HepG2 (cell line): ENCODE data around the gene GDF2. TPM values are rescaled to one million over a fixed set of nuclear protein-coding genes. Genes with fewer than 3 reads are reported as not detected.

Source experiments
- ATAC-seq: fragments of 200-7000 bp; cut with Tn5 transposase; 3 replicates; pipeline ENCODE4 v1.9.1; 2020; ENCODE audit warnings: mild to moderate bottlenecking, moderate library complexity
- BruUV-seq: library from RNA; stranded (reverse); fragments of 400-500 nt; replicated peaks from 2 replicates; lab custom pipeline; 2021; lab: Mats Ljungman, UMichigan
- CTCF ChIA-PET: fragments of 300-600 bp; formaldehyde crosslinking; extraction: SDS; loops from one replicate; lab custom pipeline; 2021; ENCODE audit warnings: low total read pairs, inconsistent platforms, low intra/inter-chr PET ratio; lab: Yijun Ruan, JAX
- POLR2A ChIA-PET: fragments of 350-600 bp; sonication (Branson Sonifier 250); formaldehyde crosslinking; loops from one replicate; lab custom pipeline; 2020; ENCODE audit warnings: antibody characterized with exemption, inconsistent platforms; lab: Yijun Ruan, JAX
- DNase-seq: peaks from one replicate; pipeline ENCODE4 v3.0.0-alpha.2; 2015; ENCODE audit warnings: low spot score
- FAIRE-seq: peaks from 3 replicates; lab custom pipeline; 2011; peaks lifted over from hg19 to GRCh38; lab: Jason Lieb, UNC
- H2AFZ ChIP-seq: one replicate; pipeline ENCODE4 v1.6.1; 2011; ENCODE audit warnings: low read length, inconsistent platforms
- H3K27ac ChIP-seq: fragments of 300-600 bp; 3 replicates; pipeline ENCODE4 v1.8.0; 2011; ENCODE audit warnings: mixed run types, mild to moderate bottlenecking, mixed read lengths, low read length, inconsistent platforms; ENCODE audit not compliant: insufficient read depth; ENCODE audit errors: extremely low read length
- H3K27me3 ChIP-seq, 2 experiments: fragments of 200-600 bp in 1 of 2; 2 replicates in 1 of 2; 3 replicates in 1 of 2; pipeline versions ENCODE4 v1.6.0 to v1.8.0; 2011; ENCODE audit warnings: low read length in 2 of 2, mild to moderate bottlenecking in 2 of 2, moderate library complexity in 2 of 2, inconsistent platforms in 1 of 2; ENCODE audit not compliant: insufficient read depth in 2 of 2, control insufficient read depth in 1 of 2
- H3K36me3 ChIP-seq, 2 experiments: fragments of 200-600 bp in 1 of 2; replicated peaks in 1 of 2; 2 replicates in 1 of 2; 3 replicates in 1 of 2; pipeline versions ENCODE4 v1.5.1 to v1.8.0; 2011; ENCODE audit warnings: low read length in 2 of 2, inconsistent platforms in 1 of 2; ENCODE audit not compliant: insufficient read depth in 2 of 2, control insufficient read depth in 1 of 2
- H3K4me1 ChIP-seq: 2 replicates; pipeline ENCODE4 v1.5.1; 2012; ENCODE audit warnings: low read length, inconsistent platforms; ENCODE audit not compliant: insufficient read depth
- H3K4me2 ChIP-seq: 2 replicates; pipeline ENCODE4 v1.6.0; 2011; ENCODE audit warnings: low read depth, low read length, inconsistent platforms
- H3K4me3 ChIP-seq, 3 experiments: fragments of 200-600 bp in 1 of 3; sonication (generic), shearing (Covaris generic) in 1 of 3; replicated peaks in 1 of 3; 2 replicates each; pipeline ENCODE4 v1.5.1; 2011 to 2016; ENCODE audit warnings: low read length in 3 of 3, inconsistent platforms in 2 of 3, low read depth in 2 of 3, mild to moderate bottlenecking in 2 of 3, control low read depth in 1 of 3, mixed read lengths in 1 of 3; ENCODE audit not compliant: insufficient read depth in 1 of 3
- H3K79me2 ChIP-seq: one replicate; pipeline ENCODE4 v1.6.1; 2011; ENCODE audit warnings: low read length, inconsistent platforms; ENCODE audit not compliant: insufficient read depth
- H3K9ac ChIP-seq: 2 replicates; pipeline ENCODE4 v1.6.0; 2011; ENCODE audit warnings: mild to moderate bottlenecking, low read depth, low read length, inconsistent platforms; ENCODE audit not compliant: insufficient read depth
- H3K9me3 ChIP-seq: 2 replicates; pipeline ENCODE4 v1.5.1; 2012; ENCODE audit warnings: mild to moderate bottlenecking, low read length
- H4K20me1 ChIP-seq: 2 replicates; pipeline ENCODE4 v1.6.0; 2011; ENCODE audit warnings: inconsistent platforms, mild to moderate bottlenecking, low read length, moderate library complexity; ENCODE audit not compliant: insufficient read depth
- MBNL3 ChIP-seq: fragments of 250-450 bp; sonication (Bioruptor Pico); conservative IDR thresholded peaks from 2 replicates; pipeline ENCODE4 v1.8.0; 2022; ENCODE audit warnings: mild to moderate bottlenecking, inconsistent platforms
- NCOA5 ChIP-seq: sonication (generic); formaldehyde crosslinking; IDR thresholded peaks from 2 replicates; pipeline ENCODE4 v1.4.0; 2020; ENCODE audit warnings: missing genetic modification reagents
- NFE2L1 ChIP-seq: sonication (generic); formaldehyde crosslinking; IDR thresholded peaks from 2 replicates; pipeline ENCODE4 v1.4.0; 2020; ENCODE audit warnings: missing genetic modification reagents, mild to moderate bottlenecking, borderline replicate concordance
- PLRG1 ChIP-seq: fragments of 450-650 bp; conservative IDR thresholded peaks from 2 replicates; pipeline ENCODE4 v1.6.1; 2016
- POLR2AphosphoS2 ChIP-seq: IDR thresholded peaks from 2 replicates; pipeline ENCODE4 v1.6.1; 2011; ENCODE audit warnings: low read depth, low read length, improper control_type of control experiment
- PTBP1 ChIP-seq: fragments of 200-400 bp; formaldehyde crosslinking; IDR thresholded peaks from 2 replicates; pipeline ENCODE4 v1.6.1; 2018; ENCODE audit warnings: low read length, low read depth; ENCODE audit not compliant: poor library complexity, severe bottlenecking
- SP2 ChIP-seq: sonication (generic); formaldehyde crosslinking; IDR thresholded peaks from 2 replicates; pipeline ENCODE4 v1.5.1; 2020; ENCODE audit warnings: mild to moderate bottlenecking, missing genetic modification reagents
- TCF12 ChIP-seq, 2 experiments: fragments of 450-650 bp in 1 of 2; sonication (generic) in 1 of 2; formaldehyde crosslinking in 1 of 2; IDR thresholded peaks; 2 replicates each; pipeline versions ENCODE4 v1.6.1 to v1.8.0; 2017 to 2022; ENCODE audit warnings: antibody characterized with exemption in 1 of 2, mild to moderate bottlenecking in 1 of 2, missing genetic modification reagents in 1 of 2, moderate library complexity in 1 of 2
- ZBTB1 ChIP-seq: sonication (generic); formaldehyde crosslinking; IDR thresholded peaks from 2 replicates; pipeline ENCODE4 v1.4.0; 2020; ENCODE audit warnings: missing genetic modification reagents, borderline replicate concordance
- ZNF614 ChIP-seq: IDR thresholded peaks from 2 replicates; pipeline ENCODE4 v1.6.1; 2018; ENCODE audit warnings: missing biosample characterization, missing genetic modification reagents, inconsistent platforms, borderline replicate concordance
- ZNF850 ChIP-seq: sonication (generic); formaldehyde crosslinking; conservative IDR thresholded peaks from 2 replicates; pipeline ENCODE4 v1.9.0; 2021; ENCODE audit warnings: mild to moderate bottlenecking, missing genetic modification reagents
- WGBS: methylation state at CpG from one replicate; pipeline ENCODE4 v1.1.6; 2017; ENCODE audit warnings: low lambda C conversion rate; 5-methylcytosine and 5-hydroxymethylcytosine counted together
- in situ Hi-C: cut with HindIII; loops from 2 replicates; pipeline ENCODE4 v1.10.0; 2017; ENCODE audit warnings: low pct_unique_long_range_greater_than_20kb; ENCODE audit not compliant: extremely low pct_ligation_motif_present
- intact Hi-C: fragments of 100-400 bp; cut with micrococcal nuclease; formaldehyde crosslinking; loops from one replicate; pipeline ENCODE4 v1.10.0; 2022; ENCODE audit not compliant: unreplicated experiment
- polyA plus RNA-seq, 8 experiments: library from polyadenylated mRNA; depleted of rRNA in 3 of 8; stranded (reverse) in 7 of 8; unstranded in 1 of 8; fragments of >200 nt; fragmentation: Illumina TruSeq in 4 of 8; extraction: Trizol in 4 of 8; gene quantifications; 2 replicates each; pipeline versions ENCODE4 v1.2.1 to v1.2.3, GENCODE V29; 2011 to 2016; ENCODE audit warnings: low read depth in 4 of 8, missing spikeins in 1 of 8, mixed read lengths in 1 of 8; ENCODE audit not compliant: insufficient read depth in 1 of 8
- total RNA-seq, 5 experiments: library from RNA; depleted of rRNA; stranded (reverse); fragments of >200 nt; fragmentation: Illumina TruSeq; extraction: Trizol; gene quantifications; 2 replicates each; pipeline ENCODE4 v1.2.3, GENCODE V29; 2016; ENCODE audit warnings: low read depth in 1 of 5
- TF ChIP-seq, protein P1 (sequence below): sonication (generic); formaldehyde crosslinking; conservative IDR thresholded peaks from 2 replicates; pipeline ENCODE4 v1.4.0; 2020; ENCODE audit warnings: mild to moderate bottlenecking, missing genetic modification reagents, moderate library complexity
- TF ChIP-seq, protein P2 (sequence below): sonication (generic); formaldehyde crosslinking; IDR thresholded peaks from 2 replicates; pipeline ENCODE4; 2020; ENCODE audit warnings: missing genetic modification reagents, mild to moderate bottlenecking, borderline replicate concordance
- TF ChIP-seq, protein P3 (sequence below): sonication (generic); formaldehyde crosslinking; IDR thresholded peaks from 2 replicates; pipeline ENCODE4 v1.8.0; 2022; ENCODE audit warnings: missing genetic modification reagents, mild to moderate bottlenecking, moderate library complexity, borderline replicate concordance
- TF ChIP-seq, protein P4 (sequence below): sonication (generic); formaldehyde crosslinking; IDR thresholded peaks from 2 replicates; pipeline ENCODE4 v1.4.0; 2020; ENCODE audit warnings: mild to moderate bottlenecking, low read depth, missing genetic modification reagents

Gene GDF2
- total and polyA plus RNA-seq, 2 of the 13 experiments (the other 11 are each of a cell fraction or from before 2014, with no cell fraction given) = not detected

DNA sequence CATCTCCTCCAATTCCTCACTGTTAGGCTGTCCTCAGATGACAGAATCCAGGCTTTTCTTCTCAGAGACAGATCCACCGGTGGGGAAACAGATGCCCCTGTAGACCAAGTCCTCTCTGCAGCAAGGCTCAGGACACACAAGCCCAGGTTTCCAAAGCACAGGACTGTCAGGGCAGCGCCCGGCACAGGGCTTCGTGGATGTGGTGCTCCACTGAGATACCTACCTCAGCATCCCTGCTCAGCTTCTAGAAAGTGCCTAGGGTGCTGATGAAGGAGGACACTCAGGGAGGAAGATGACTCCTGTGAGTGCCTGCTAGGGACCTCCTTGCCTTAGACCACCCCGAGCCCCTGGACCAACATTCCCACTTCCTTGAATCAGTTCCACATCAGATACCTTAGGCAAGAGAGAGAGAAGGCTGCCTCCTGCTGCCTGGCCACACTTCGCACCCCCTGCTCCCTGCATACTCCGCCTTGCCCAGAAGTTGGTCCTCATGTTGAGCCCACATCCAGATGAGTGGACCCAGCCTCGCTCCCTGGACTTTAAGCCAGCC lies 17.0 kb downstream of the GDF2 start:
- peaks cover 0 to 10% of the 10 kb centered on the region in 2 experiments; a peak in 1 of 5 replicates for H3K27me3 ChIP-seq
- no peaks in the 10 kb centered on the region for H3K9me3 ChIP-seq
- no peak overlapping the region for H3K4me2 ChIP-seq
- no peak overlapping the region for H3K4me3 ChIP-seq
- H2AFZ ChIP-seq = no peak overlapping the region
- H3K4me1 ChIP-seq = no peaks in the 10 kb centered on the region
- H3K9ac ChIP-seq = no peak overlapping the region
- no peak for FAIRE-seq
- CTCF ChIA-PET = interaction anchor here (2.3 kb wide), 1 partner anchor 292 kb away, joined by 9 read pairs; no protein-coding TSS in a partner anchor
- no TSS peak for BruUV-seq
- no peak for DNase-seq
- H4K20me1 ChIP-seq = no peaks in the 10 kb centered on the region
- intact Hi-C loops = no loop called here
- POLR2A ChIA-PET = no interaction called here
- no peaks in the 10 kb centered on the region for H3K36me3 ChIP-seq
- H3K79me2 ChIP-seq = no peaks in the 10 kb centered on the region
- WGBS = 24% methylated on average over 8 of the region's 8 CpGs
- no peak overlapping the region for H3K27ac ChIP-seq
- in situ Hi-C loops = no loop called here
- ATAC-seq = peak; percentile 28; the same call in 1 of the 3 replicates
- no peak for TF ChIP-seq NCOA5 (CRISPR knock-in tag)
- no peak for TF ChIP-seq POLR2AphosphoS2
- TF ChIP-seq ZBTB1 (CRISPR knock-in tag) = no peak
- no peak for TF ChIP-seq ZNF850 (CRISPR knock-in tag)
- TF ChIP-seq, protein P1, sequence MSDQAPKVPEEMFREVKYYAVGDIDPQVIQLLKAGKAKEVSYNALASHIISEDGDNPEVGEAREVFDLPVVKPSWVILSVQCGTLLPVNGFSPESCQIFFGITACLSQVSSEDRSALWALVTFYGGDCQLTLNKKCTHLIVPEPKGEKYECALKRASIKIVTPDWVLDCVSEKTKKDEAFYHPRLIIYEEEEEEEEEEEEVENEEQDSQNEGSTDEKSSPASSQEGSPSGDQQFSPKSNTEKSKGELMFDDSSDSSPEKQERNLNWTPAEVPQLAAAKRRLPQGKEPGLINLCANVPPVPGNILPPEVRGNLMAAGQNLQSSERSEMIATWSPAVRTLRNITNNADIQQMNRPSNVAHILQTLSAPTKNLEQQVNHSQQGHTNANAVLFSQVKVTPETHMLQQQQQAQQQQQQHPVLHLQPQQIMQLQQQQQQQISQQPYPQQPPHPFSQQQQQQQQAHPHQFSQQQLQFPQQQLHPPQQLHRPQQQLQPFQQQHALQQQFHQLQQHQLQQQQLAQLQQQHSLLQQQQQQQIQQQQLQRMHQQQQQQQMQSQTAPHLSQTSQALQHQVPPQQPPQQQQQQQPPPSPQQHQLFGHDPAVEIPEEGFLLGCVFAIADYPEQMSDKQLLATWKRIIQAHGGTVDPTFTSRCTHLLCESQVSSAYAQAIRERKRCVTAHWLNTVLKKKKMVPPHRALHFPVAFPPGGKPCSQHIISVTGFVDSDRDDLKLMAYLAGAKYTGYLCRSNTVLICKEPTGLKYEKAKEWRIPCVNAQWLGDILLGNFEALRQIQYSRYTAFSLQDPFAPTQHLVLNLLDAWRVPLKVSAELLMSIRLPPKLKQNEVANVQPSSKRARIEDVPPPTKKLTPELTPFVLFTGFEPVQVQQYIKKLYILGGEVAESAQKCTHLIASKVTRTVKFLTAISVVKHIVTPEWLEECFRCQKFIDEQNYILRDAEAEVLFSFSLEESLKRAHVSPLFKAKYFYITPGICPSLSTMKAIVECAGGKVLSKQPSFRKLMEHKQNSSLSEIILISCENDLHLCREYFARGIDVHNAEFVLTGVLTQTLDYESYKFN (CRISPR knock-in tag) = no peak
- TF ChIP-seq ZNF614 = no peak
- TF ChIP-seq PTBP1 = no peak
- TF ChIP-seq, protein P2, sequence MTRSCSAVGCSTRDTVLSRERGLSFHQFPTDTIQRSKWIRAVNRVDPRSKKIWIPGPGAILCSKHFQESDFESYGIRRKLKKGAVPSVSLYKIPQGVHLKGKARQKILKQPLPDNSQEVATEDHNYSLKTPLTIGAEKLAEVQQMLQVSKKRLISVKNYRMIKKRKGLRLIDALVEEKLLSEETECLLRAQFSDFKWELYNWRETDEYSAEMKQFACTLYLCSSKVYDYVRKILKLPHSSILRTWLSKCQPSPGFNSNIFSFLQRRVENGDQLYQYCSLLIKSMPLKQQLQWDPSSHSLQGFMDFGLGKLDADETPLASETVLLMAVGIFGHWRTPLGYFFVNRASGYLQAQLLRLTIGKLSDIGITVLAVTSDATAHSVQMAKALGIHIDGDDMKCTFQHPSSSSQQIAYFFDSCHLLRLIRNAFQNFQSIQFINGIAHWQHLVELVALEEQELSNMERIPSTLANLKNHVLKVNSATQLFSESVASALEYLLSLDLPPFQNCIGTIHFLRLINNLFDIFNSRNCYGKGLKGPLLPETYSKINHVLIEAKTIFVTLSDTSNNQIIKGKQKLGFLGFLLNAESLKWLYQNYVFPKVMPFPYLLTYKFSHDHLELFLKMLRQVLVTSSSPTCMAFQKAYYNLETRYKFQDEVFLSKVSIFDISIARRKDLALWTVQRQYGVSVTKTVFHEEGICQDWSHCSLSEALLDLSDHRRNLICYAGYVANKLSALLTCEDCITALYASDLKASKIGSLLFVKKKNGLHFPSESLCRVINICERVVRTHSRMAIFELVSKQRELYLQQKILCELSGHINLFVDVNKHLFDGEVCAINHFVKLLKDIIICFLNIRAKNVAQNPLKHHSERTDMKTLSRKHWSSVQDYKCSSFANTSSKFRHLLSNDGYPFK (CRISPR knock-in tag) = no peak
- no peak for TF ChIP-seq PLRG1
- TF ChIP-seq, protein P3, sequence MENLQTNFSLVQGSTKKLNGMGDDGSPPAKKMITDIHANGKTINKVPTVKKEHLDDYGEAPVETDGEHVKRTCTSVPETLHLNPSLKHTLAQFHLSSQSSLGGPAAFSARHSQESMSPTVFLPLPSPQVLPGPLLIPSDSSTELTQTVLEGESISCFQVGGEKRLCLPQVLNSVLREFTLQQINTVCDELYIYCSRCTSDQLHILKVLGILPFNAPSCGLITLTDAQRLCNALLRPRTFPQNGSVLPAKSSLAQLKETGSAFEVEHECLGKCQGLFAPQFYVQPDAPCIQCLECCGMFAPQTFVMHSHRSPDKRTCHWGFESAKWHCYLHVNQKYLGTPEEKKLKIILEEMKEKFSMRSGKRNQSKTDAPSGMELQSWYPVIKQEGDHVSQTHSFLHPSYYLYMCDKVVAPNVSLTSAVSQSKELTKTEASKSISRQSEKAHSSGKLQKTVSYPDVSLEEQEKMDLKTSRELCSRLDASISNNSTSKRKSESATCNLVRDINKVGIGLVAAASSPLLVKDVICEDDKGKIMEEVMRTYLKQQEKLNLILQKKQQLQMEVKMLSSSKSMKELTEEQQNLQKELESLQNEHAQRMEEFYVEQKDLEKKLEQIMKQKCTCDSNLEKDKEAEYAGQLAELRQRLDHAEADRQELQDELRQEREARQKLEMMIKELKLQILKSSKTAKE (CRISPR knock-in tag) = no peak
- TF ChIP-seq MBNL3 (CRISPR knock-in tag) = no peak
- TF ChIP-seq TCF12 (IDR thresholded peaks at IDR 0.05) = no peak
- no peak for TF ChIP-seq TCF12 (CRISPR knock-in tag; IDR thresholded peaks at IDR 0.05)
- TF ChIP-seq NFE2L1 (CRISPR knock-in tag) = no peak
- TF ChIP-seq, protein P4, sequence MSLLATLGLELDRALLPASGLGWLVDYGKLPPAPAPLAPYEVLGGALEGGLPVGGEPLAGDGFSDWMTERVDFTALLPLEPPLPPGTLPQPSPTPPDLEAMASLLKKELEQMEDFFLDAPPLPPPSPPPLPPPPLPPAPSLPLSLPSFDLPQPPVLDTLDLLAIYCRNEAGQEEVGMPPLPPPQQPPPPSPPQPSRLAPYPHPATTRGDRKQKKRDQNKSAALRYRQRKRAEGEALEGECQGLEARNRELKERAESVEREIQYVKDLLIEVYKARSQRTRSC (CRISPR knock-in tag) = no peak
- no peak for TF ChIP-seq SP2 (CRISPR knock-in tag)
